ENCODE results near the gene FAM53A. TPM values are rescaled to one million over a fixed set of nuclear protein-coding genes. Genes with fewer than 3 reads are reported as not detected.

FAM53A gene
- total RNA-seq, 1 donor from 2014 or later = 10.5 TPM

- no peak for TF ChIP-seq CTCF (IDR thresholded peaks at IDR 0.05; ENCODE audit: unreplicated experiment)
- no peaks in the 10 kb centered on the region for H3K36me3 Mint-ChIP-seq
Measured at GRCh38 chr4:1640190-1640589, 43.9 kb downstream of the FAM53A start.

GRCh38 chr4:1639299-1639868, 44.7 kb downstream of the FAM53A start:
- Mint-ChIP-seq H3K27me3 (ENCODE audit: low read depth) (peaks cover 6% of the 10 kb centered on the region), H3K36me3 (no peaks in the 10 kb centered on the region), H3K4me3 (no peak overlapping the region), H3K9me3 (peaks cover 9% of the 10 kb centered on the region), H3K4me1 (no peaks in the 10 kb centered on the region), H3K27ac (no peak overlapping the region)
- no peak for TF ChIP-seq CTCF (IDR thresholded peaks at IDR 0.05; ENCODE audit: unreplicated experiment)
- no peak for DNase-seq (ENCODE audit: low spot score in 2 of 2, unreplicated experiment in 2 of 2)

More at GRCh38 chr4:1640190-1640589, 43.9 kb downstream of the FAM53A start:
- Mint-ChIP-seq H3K27ac (no peak overlapping the region), H3K9me3 (peaks cover 4% of the 10 kb centered on the region), H3K27me3 (ENCODE audit: low read depth) (peaks cover 2% of the 10 kb centered on the region), H3K4me1 (peaks cover 8% of the 10 kb centered on the region), H3K4me3 (no peak overlapping the region)
- no peak for DNase-seq (ENCODE audit: low spot score in 2 of 2, unreplicated experiment in 2 of 2)

GRCh38 chr4:1638873-1639272, 45.2 kb downstream of the FAM53A start:
- Mint-ChIP-seq H3K27me3 (ENCODE audit: low read depth) (peaks cover 6% of the 10 kb centered on the region), H3K27ac (no peak overlapping the region), H3K4me3 (no peak overlapping the region), H3K9me3 (peaks cover 9% of the 10 kb centered on the region), H3K36me3 (no peaks in the 10 kb centered on the region), H3K4me1 (no peaks in the 10 kb centered on the region)
- DNase-seq (ENCODE audit: low spot score in 2 of 2, unreplicated experiment in 2 of 2) = no peak
- TF ChIP-seq CTCF (IDR thresholded peaks at IDR 0.05; ENCODE audit: unreplicated experiment) = no peak

- DNase-seq (ENCODE audit: low spot score in 2 of 2, unreplicated experiment in 2 of 2) = no peak
- Mint-ChIP-seq H3K27me3 (ENCODE audit: low read depth) (peaks cover 10% of the 10 kb centered on the region), H3K36me3 (no peaks in the 10 kb centered on the region), H3K9me3 (peaks cover 9% of the 10 kb centered on the region), H3K4me1 (no peaks in the 10 kb centered on the region), H3K4me3 (no peak overlapping the region), H3K27ac (no peak overlapping the region)
- no peak for TF ChIP-seq CTCF (IDR thresholded peaks at IDR 0.05; ENCODE audit: unreplicated experiment)
Measured at GRCh38 chr4:1638272-1638598, 45.9 kb downstream of the FAM53A start.

GRCh38 chr4:1637580-1638271, 46.4 kb downstream of the FAM53A start:
- no peak for DNase-seq (ENCODE audit: low spot score in 2 of 2, unreplicated experiment in 2 of 2)
- H3K4me1 Mint-ChIP-seq = no peaks in the 10 kb centered on the region
- no peak overlapping the region for H3K27ac Mint-ChIP-seq
- H3K4me3 Mint-ChIP-seq = no peak overlapping the region
- peaks cover 12% of the 10 kb centered on the region for H3K27me3 Mint-ChIP-seq (ENCODE audit: low read depth)
- H3K36me3 Mint-ChIP-seq = no peaks in the 10 kb centered on the region
- TF ChIP-seq CTCF (IDR thresholded peaks at IDR 0.05; ENCODE audit: unreplicated experiment) = no peak
- peaks cover 9% of the 10 kb centered on the region for H3K9me3 Mint-ChIP-seq

Measured in mesothelial cell of epicardium (in vitro differentiated cells).